ENCODE results near the gene CDX1. TPM values are rescaled to one million over a fixed set of nuclear protein-coding genes. Genes with fewer than 3 reads are reported as not detected.

CDX1 gene
- total and polyA plus RNA-seq, 4 experiments from 2014 or later = not detected

DNA sequence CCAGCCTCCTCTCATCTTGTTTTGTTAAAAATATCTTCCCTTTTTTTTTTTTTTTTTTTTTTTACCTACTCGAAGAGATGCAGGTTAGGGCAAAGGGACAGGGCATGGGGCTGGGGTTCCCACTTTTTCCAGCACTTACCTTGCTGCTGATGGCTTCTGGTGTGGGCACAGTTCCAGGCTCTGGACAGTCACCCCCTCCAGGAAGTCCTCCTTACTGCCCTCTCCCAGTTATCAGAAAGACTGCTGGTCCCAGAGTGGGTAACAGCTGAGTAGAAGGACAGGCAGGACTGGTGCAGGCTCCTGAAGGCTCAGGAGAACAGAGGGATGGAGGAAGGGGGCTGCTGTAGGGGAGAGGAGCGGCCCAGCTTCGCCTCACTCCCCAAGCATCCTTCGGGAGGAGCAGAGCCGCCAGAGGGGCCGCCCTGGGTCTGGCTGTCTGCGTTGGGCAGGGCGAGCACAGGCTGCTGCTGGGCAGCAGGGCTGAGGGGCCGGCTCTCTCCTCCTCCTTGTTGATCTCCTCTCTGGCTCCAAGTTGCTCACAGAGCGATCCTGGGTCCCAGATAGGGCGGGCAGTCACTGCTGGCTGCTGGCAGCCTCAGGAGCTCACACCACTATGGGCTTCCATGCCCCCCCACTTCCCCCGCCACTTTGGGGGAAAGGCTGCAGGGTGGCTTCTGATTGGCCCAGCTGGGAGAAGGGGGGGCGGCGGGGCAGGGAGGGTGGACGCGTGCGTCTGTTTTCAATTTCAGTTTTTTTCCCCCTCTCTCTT, 11.1 kb upstream of the CDX1 start, which contains the start of gene PDGFRB:
Gene PDGFRB (minus strand): TSS at position 588 of the 769 bp plus-strand sequence. CDS start 18,798 bp downstream, outside the sequence.
- intact Hi-C loops (cut with micrococcal nuclease) = no loop called here

DNA sequence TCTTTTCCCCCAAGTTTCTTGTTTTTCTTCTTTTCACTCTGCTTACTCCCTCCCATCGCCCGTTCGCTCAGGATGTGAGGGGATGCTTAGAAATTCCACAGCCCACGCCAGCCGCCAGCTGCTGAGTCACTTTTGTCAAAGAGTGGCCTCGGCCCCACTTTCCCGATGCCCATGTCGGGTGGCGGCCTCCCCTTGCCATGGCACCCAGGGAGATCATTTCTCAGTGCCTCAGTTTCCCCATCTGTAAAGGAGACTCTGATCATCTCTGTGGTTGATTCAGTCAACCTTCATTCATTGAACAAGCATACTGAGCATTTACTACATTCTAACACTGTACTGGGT, 10.6 kb upstream of the CDX1 start:
- no peak overlapping the region for H3K4me3 ChIP-seq (ENCODE audit: low read length in 2 of 2)
- no peaks in the 10 kb centered on the region for H3K36me3 ChIP-seq (ENCODE audit: insufficient read depth, low read length)
- no peaks in the 10 kb centered on the region for H3K9me3 ChIP-seq (ENCODE audit: control insufficient read depth in 1 of 2, low read length in 2 of 2)
- Mint-ChIP-seq H3K36me3 (no peaks in the 10 kb centered on the region), H3K27me3 (peaks cover 17 to 31% of the 10 kb centered on the region in 2 donors), H3K9me3 (no peaks in the 10 kb centered on the region), H3K27ac (peak overlapping the region in 2 of 7 donors; percentile 14 to 50), H3K4me3 (peak overlapping the region; percentile 61 to 81 (median 80)), H3K4me1 (peaks cover 4 to 10% (median 7%) of the 10 kb centered on the region in 4 donors)
- no peaks in the 10 kb centered on the region for H3K27me3 ChIP-seq (ENCODE audit: insufficient read depth, low read length)
- ChIA-PET POLR2A (ENCODE audit: partially characterized antibody) (no interaction called here), CTCF (ENCODE audit: partially characterized antibody) (no interaction called here)
- H3K4me1 ChIP-seq (ENCODE audit: insufficient read depth, low read length) = peaks cover 7% of the 10 kb centered on the region
- no peak overlapping the region for H3K27ac ChIP-seq (ENCODE audit: low read depth, low read length)
- no peak for DNase-seq
- intact Hi-C loops (cut with micrococcal nuclease) = no loop called here

More for the DNA sequence above, 11.1 kb upstream of the CDX1 start, which contains the start of gene PDGFRB:
- Histone ChIP-seq H3K9me3 (ENCODE audit: control insufficient read depth in 1 of 2, low read length in 2 of 2) (no peaks in the 10 kb centered on the region), H3K36me3 (ENCODE audit: insufficient read depth, low read length) (no peaks in the 10 kb centered on the region), H3K4me1 (ENCODE audit: insufficient read depth, low read length) (peaks cover 7% of the 10 kb centered on the region), H3K27ac (ENCODE audit: low read depth, low read length) (no peak within 1 kb of the TSS), H3K27me3 (ENCODE audit: insufficient read depth, low read length) (no peaks in the 10 kb centered on the region), H3K4me3 (ENCODE audit: low read length in 2 of 2) (no peak within 1 kb of the TSS)
- peak in 1 of 5 donors; percentile 6 for DNase-seq
- Mint-ChIP-seq H3K27ac (peak within 1 kb of the TSS in 2 of 7 donors; percentile 14 to 50), H3K4me1 (peaks cover 4 to 10% (median 7%) of the 10 kb centered on the region in 4 donors), H3K4me3 (peak within 1 kb of the TSS; percentile 61 to 81 (median 80)), H3K36me3 (no peaks in the 10 kb centered on the region), H3K27me3 (peaks cover 16 to 27% of the 10 kb centered on the region in 2 donors), H3K9me3 (no peaks in the 10 kb centered on the region)
- POLR2A ChIA-PET (ENCODE audit: partially characterized antibody) = no interaction called here
- CTCF ChIA-PET (ENCODE audit: partially characterized antibody) = no interaction called here

DNA sequence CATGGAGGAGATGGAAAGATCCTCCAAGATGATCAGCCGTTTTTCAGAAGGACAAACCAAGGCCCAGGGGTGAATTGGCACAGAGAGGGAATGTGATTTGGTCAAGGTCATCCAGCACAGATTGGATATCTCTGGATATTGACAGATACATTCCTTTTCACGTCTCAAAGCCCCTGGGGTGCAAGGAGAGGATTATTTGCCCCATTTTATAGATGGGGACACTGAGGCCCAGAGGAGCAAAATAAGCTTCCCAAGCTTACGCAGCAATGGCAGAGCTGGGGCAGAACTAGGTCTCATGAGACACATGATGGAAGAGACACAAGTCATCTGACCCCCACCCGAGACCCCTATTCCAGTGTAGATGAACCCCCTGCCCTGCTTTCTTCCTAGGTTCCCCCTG, 10.0 kb upstream of the CDX1 start:
- no peaks in the 10 kb centered on the region for H3K9me3 Mint-ChIP-seq
- ChIA-PET POLR2A (ENCODE audit: partially characterized antibody) (no interaction called here), CTCF (ENCODE audit: partially characterized antibody) (no interaction called here)
- no peak overlapping the region for H3K27ac ChIP-seq (ENCODE audit: low read depth, low read length)
- H3K4me1 ChIP-seq (ENCODE audit: insufficient read depth, low read length) = peaks cover 7% of the 10 kb centered on the region
- no peak overlapping the region for H3K27ac Mint-ChIP-seq
- peaks cover 4 to 10% (median 7%) of the 10 kb centered on the region in 4 donors for H3K4me1 Mint-ChIP-seq
- H3K4me3 Mint-ChIP-seq = no peak overlapping the region
- H3K36me3 ChIP-seq (ENCODE audit: insufficient read depth, low read length) = no peaks in the 10 kb centered on the region
- intact Hi-C loops (cut with micrococcal nuclease) = no loop called here
- DNase-seq = no peak
- H3K27me3 Mint-ChIP-seq = peaks cover 17 to 32% of the 10 kb centered on the region in 2 donors
- H3K27me3 ChIP-seq (ENCODE audit: insufficient read depth, low read length) = no peaks in the 10 kb centered on the region
- H3K9me3 ChIP-seq (ENCODE audit: control insufficient read depth in 1 of 2, low read length in 2 of 2) = no peaks in the 10 kb centered on the region
- no peaks in the 10 kb centered on the region for H3K36me3 Mint-ChIP-seq
- no peak overlapping the region for H3K4me3 ChIP-seq (ENCODE audit: low read length in 2 of 2)

DNA sequence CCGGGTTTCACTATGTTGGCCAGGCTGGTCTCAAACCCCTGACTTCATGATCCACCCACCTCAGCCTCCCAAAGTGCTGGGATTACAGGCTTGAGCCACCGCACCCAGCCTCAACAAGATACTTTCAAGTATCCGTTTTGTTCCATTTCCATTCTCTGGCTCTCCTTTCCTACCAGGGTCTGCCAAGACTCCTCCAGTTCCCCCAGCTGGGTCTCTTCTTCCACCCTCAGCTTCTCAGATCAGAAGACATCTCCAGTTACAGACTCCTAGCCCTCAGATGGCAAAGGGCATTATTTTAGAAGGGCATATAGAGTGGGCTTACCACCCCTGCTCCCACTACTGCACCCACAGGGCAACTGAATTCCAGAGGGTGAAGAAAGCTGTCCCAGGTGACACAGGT, 9.4 kb upstream of the CDX1 start:
- Histone ChIP-seq H3K36me3 (ENCODE audit: insufficient read depth, low read length) (no peaks in the 10 kb centered on the region), H3K9me3 (ENCODE audit: control insufficient read depth in 1 of 2, low read length in 2 of 2) (no peaks in the 10 kb centered on the region), H3K27ac (ENCODE audit: low read depth, low read length) (no peak overlapping the region), H3K4me1 (ENCODE audit: insufficient read depth, low read length) (peaks cover 7% of the 10 kb centered on the region), H3K27me3 (ENCODE audit: insufficient read depth, low read length) (no peaks in the 10 kb centered on the region), H3K4me3 (ENCODE audit: low read length in 2 of 2) (no peak overlapping the region)
- Mint-ChIP-seq H3K36me3 (no peaks in the 10 kb centered on the region), H3K4me1 (peaks cover 4 to 10% (median 7%) of the 10 kb centered on the region in 4 donors), H3K4me3 (peak overlapping the region in 5 of 8 donors; percentile 2 to 64 (median 15)), H3K9me3 (no peaks in the 10 kb centered on the region), H3K27me3 (peaks cover 17 to 34% of the 10 kb centered on the region in 2 donors), H3K27ac (no peak overlapping the region)
- ChIA-PET POLR2A (ENCODE audit: partially characterized antibody) (no interaction called here), CTCF (ENCODE audit: partially characterized antibody) (interaction anchor here (1.6 to 3.2 kb wide), 2 partner anchors 17 to 194 kb away, joined by 5 to 16 read pairs; no protein-coding TSS in a partner anchor)
- no peak for DNase-seq
- intact Hi-C loops (cut with micrococcal nuclease) = no loop called here

DNA sequence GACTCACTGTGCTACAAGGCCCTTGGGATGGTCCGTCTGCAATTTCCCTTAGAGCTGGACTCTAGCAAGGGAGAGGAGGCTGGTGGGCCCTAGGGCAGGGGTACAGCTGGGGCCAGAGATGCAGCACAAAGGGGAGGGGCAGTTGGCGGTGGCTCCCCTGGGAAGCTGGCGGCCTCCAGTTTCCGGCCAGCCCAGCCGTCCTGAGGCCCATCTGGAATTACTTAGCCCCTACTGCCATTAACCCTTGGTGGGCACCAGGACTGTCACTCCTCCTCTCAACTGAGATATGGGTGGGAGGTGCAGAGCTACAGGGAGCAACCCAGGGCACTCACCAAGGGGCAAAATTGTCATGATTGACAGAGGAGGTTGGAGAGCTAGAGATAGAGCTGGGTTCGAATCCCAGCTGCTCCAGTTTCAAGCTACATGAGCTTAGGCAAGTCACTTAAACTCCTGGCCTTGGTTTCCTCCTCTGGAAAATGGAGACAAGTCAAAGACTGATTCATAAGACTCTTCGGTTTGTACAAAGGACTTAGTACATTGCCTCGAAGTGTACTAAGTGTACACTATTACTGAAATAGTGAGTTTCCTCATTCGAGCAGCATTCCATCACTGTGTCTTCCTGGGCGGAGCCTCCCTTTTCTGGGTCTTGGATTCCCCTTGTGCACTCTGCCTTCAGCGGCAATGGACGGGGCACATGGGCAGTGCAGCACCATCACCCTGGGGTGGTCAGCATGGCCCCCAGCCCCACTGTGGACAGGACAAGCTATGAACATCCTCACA, 8.2 kb upstream of the CDX1 start:
- peaks cover 4 to 10% (median 7%) of the 10 kb centered on the region in 4 donors for H3K4me1 Mint-ChIP-seq

DNA sequence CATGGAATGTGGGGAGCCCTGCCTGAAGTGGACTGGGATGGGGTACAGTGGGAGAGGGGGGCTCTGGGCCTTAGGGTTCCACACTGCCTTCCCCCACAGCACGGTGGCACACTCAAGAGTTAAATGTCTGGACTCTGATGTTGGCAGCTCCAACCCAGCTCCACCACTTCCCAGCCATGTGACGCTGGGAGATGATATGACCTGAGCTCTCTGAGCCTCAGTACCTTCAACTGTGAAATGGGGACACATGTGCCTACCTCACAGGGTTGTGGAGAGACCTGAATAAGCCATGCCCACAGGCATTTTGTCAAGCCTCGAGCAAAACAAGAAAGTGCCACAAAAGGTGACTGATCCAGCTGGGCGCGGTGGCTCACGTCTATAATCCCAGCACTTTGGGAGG, 7.5 kb upstream of the CDX1 start:
- Histone ChIP-seq H3K36me3 (ENCODE audit: insufficient read depth, low read length) (no peaks in the 10 kb centered on the region), H3K9me3 (ENCODE audit: control insufficient read depth in 1 of 2, low read length in 2 of 2) (no peaks in the 10 kb centered on the region), H3K4me1 (ENCODE audit: insufficient read depth, low read length) (peaks cover 7% of the 10 kb centered on the region), H3K4me3 (ENCODE audit: low read length in 2 of 2) (no peak overlapping the region), H3K27me3 (ENCODE audit: insufficient read depth, low read length) (no peaks in the 10 kb centered on the region), H3K27ac (ENCODE audit: low read depth, low read length) (no peak overlapping the region)
- Mint-ChIP-seq H3K27me3 (peaks cover 15 to 27% of the 10 kb centered on the region in 2 donors), H3K4me1 (peaks cover 4 to 10% (median 7%) of the 10 kb centered on the region in 4 donors), H3K9me3 (no peaks in the 10 kb centered on the region), H3K36me3 (no peaks in the 10 kb centered on the region), H3K27ac (no peak overlapping the region), H3K4me3 (no peak overlapping the region)
- intact Hi-C loops (cut with micrococcal nuclease) = no loop called here
- ChIA-PET CTCF (ENCODE audit: partially characterized antibody) (interaction anchor here (0.9 to 3.2 kb wide), 5 partner anchors 15 to 279 kb away, joined by 3 to 16 read pairs (median 4); no protein-coding TSS in a partner anchor), POLR2A (ENCODE audit: partially characterized antibody) (no interaction called here)
- DNase-seq = no peak

More for the DNA sequence above, 8.2 kb upstream of the CDX1 start:
- CTCF ChIA-PET (ENCODE audit: partially characterized antibody) = interaction anchor here (1.6 to 3.2 kb wide), 3 partner anchors 16 to 280 kb away, joined by 3 to 16 read pairs (median 5); no protein-coding TSS in a partner anchor
- intact Hi-C loops (cut with micrococcal nuclease) = no loop called here
- H3K4me3 ChIP-seq (ENCODE audit: low read length in 2 of 2) = no peak overlapping the region
- POLR2A ChIA-PET (ENCODE audit: partially characterized antibody) = no interaction called here
- H3K4me1 ChIP-seq (ENCODE audit: insufficient read depth, low read length) = peaks cover 7% of the 10 kb centered on the region
- no peak overlapping the region for H3K27ac ChIP-seq (ENCODE audit: low read depth, low read length)
- H3K36me3 ChIP-seq (ENCODE audit: insufficient read depth, low read length) = no peaks in the 10 kb centered on the region
- H3K9me3 Mint-ChIP-seq = no peaks in the 10 kb centered on the region
- no peak for DNase-seq
- peak overlapping the region in 1 of 8 donors; percentile 36 for H3K4me3 Mint-ChIP-seq
- peaks cover 17 to 34% of the 10 kb centered on the region in 2 donors for H3K27me3 Mint-ChIP-seq
- H3K27me3 ChIP-seq (ENCODE audit: insufficient read depth, low read length) = no peaks in the 10 kb centered on the region
- H3K27ac Mint-ChIP-seq = no peak overlapping the region
- no peaks in the 10 kb centered on the region for H3K9me3 ChIP-seq (ENCODE audit: control insufficient read depth in 1 of 2, low read length in 2 of 2)
- H3K36me3 Mint-ChIP-seq = no peaks in the 10 kb centered on the region

DNA sequence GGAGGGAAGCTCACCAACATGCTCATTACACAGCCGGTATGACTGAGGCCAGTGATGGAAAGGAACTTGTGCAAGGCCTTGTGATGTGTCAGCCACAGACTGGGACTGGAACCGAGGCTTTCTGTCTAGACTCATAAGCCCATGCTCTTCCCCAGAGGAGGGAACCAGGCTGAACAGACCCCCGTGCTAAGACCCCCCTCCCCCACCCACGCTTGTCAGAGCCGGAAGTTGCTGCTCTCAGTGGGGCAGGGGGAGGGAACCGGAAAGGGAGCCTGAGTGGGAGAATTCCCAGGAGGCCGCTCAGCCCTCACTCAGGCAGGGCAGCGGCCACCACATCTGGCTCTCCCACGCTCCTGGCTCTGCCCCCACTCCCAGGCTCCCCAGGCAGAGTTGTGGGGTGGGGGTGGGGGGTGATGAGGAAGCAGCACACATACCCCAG, 6.8 kb upstream of the CDX1 start:
- H3K36me3 ChIP-seq (ENCODE audit: insufficient read depth, low read length) = no peaks in the 10 kb centered on the region
- Mint-ChIP-seq H3K27ac (no peak overlapping the region), H3K4me3 (no peak overlapping the region), H3K4me1 (peaks cover 4 to 10% (median 7%) of the 10 kb centered on the region in 4 donors), H3K27me3 (peaks cover 15 to 24% of the 10 kb centered on the region in 2 donors), H3K36me3 (no peaks in the 10 kb centered on the region), H3K9me3 (no peaks in the 10 kb centered on the region)
- intact Hi-C loops (cut with micrococcal nuclease) = no loop called here
- no peak overlapping the region for H3K4me3 ChIP-seq (ENCODE audit: low read length in 2 of 2)
- H3K4me1 ChIP-seq (ENCODE audit: insufficient read depth, low read length) = peaks cover 7% of the 10 kb centered on the region
- H3K27ac ChIP-seq (ENCODE audit: low read depth, low read length) = no peak overlapping the region
- no peaks in the 10 kb centered on the region for H3K27me3 ChIP-seq (ENCODE audit: insufficient read depth, low read length)
- DNase-seq = no peak
- no peaks in the 10 kb centered on the region for H3K9me3 ChIP-seq (ENCODE audit: control insufficient read depth in 1 of 2, low read length in 2 of 2)
- ChIA-PET POLR2A (ENCODE audit: partially characterized antibody) (no interaction called here), CTCF (ENCODE audit: partially characterized antibody) (interaction anchor here (0.7 to 3.2 kb wide), 4 partner anchors 57 to 191 kb away, joined by 3 to 16 read pairs (median 4); no protein-coding TSS in a partner anchor)
